ENCODE results near the gene CDC5L. TPM values are rescaled to one million over a fixed set of nuclear protein-coding genes. Genes with fewer than 3 reads are reported as not detected.
A peak's percentile ranks its signal among the peaks of the same experiment; 100 is the strongest.

Gene CDC5L
- total and polyA plus RNA-seq, 2 of the 13 experiments (the other 11 are each of a cell fraction or from before 2014, with no cell fraction given): 11.0 to 34.2 TPM

GRCh38 chr6:44470115-44470464, 82.6 kb downstream of the CDC5L start (continued):
- TF ChIP-seq E2F2 (CRISPR knock-in tag; IDR thresholded peaks at IDR 0.05; ENCODE audit: borderline replicate concordance) (no peak), ZBTB38 (CRISPR knock-in tag; IDR thresholded peaks at IDR 0.05) (0 out of 2 replicates have a peak, but pooled peaks have one; percentile 7), ZNF468 (CRISPR knock-in tag; IDR thresholded peaks at IDR 0.05) (0 out of 2 replicates have a peak, but pooled peaks have one; percentile 37), PCBP2 (optimal IDR thresholded peaks at IDR 0.05; ENCODE audit: low read depth, low read length, poor library complexity, severe bottlenecking) (no peak)

- no peak overlapping the region for H3K27ac ChIP-seq (ENCODE audit: extremely low read length, insufficient read depth, low read length)
- no peaks in the 10 kb centered on the region for H3K9me3 ChIP-seq (ENCODE audit: low read length)
- 33% methylated on average over 2 of the region's 2 CpGs for WGBS (ENCODE audit: low lambda C conversion rate)
- no peak overlapping the region for H2AFZ ChIP-seq (ENCODE audit: low read length)
- H3K36me3 ChIP-seq (replicated peaks in 1 of 2; ENCODE audit: control insufficient read depth in 1 of 2, insufficient read depth in 2 of 2, low read length in 2 of 2): no peaks in the 10 kb centered on the region
- BruUV-seq (replicated peaks): no TSS peak
- ChIA-PET CTCF (ENCODE audit: low intra/inter-chr PET ratio, low total read pairs) (no interaction called here), POLR2A (no interaction called here)
- H3K9ac ChIP-seq (ENCODE audit: insufficient read depth, low read depth, low read length): no peak overlapping the region
- DNase-seq (ENCODE audit: low spot score): no peak
- intact Hi-C loops (cut with micrococcal nuclease; ENCODE audit: unreplicated experiment) (no loop called here), in situ Hi-C loops (cut with HindIII; ENCODE audit: extremely low pct_ligation_motif_present, low pct_unique_long_range_greater_than_20kb) (loop anchor here (10.0 kb wide), 2 partner anchors 174 to 1244 kb away; no protein-coding TSS in a partner anchor)
- no peak for ATAC-seq
- TF ChIP-seq RFX5 (IDR thresholded peaks at IDR 0.05; ENCODE audit: low read depth, low read length) (no peak), GATAD2A (CRISPR knock-in tag; IDR thresholded peaks at IDR 0.05) (no peak), ZNF615 (CRISPR knock-in tag; IDR thresholded peaks at IDR 0.05; ENCODE audit: borderline replicate concordance) (no peak), ZNF136 (CRISPR knock-in tag; IDR thresholded peaks at IDR 0.05; ENCODE audit: low read depth) (no peak), ZNF672 (CRISPR knock-in tag; IDR thresholded peaks at IDR 0.05) (no peak), USF2 (IDR thresholded peaks at IDR 0.05; ENCODE audit: low read depth, low read length) (no peak), USF2 (CRISPR knock-in tag; IDR thresholded peaks at IDR 0.05; ENCODE audit: borderline replicate concordance) (no peak), FOXO4 (CRISPR knock-in tag; conservative IDR thresholded peaks at IDR 0.05) (no peak), TARDBP (CRISPR knock-in tag; IDR thresholded peaks at IDR 0.05) (no peak), FOXC1 (CRISPR knock-in tag; IDR thresholded peaks at IDR 0.05; ENCODE audit: borderline replicate concordance) (no peak)
- TF ChIP-seq, protein P1, sequence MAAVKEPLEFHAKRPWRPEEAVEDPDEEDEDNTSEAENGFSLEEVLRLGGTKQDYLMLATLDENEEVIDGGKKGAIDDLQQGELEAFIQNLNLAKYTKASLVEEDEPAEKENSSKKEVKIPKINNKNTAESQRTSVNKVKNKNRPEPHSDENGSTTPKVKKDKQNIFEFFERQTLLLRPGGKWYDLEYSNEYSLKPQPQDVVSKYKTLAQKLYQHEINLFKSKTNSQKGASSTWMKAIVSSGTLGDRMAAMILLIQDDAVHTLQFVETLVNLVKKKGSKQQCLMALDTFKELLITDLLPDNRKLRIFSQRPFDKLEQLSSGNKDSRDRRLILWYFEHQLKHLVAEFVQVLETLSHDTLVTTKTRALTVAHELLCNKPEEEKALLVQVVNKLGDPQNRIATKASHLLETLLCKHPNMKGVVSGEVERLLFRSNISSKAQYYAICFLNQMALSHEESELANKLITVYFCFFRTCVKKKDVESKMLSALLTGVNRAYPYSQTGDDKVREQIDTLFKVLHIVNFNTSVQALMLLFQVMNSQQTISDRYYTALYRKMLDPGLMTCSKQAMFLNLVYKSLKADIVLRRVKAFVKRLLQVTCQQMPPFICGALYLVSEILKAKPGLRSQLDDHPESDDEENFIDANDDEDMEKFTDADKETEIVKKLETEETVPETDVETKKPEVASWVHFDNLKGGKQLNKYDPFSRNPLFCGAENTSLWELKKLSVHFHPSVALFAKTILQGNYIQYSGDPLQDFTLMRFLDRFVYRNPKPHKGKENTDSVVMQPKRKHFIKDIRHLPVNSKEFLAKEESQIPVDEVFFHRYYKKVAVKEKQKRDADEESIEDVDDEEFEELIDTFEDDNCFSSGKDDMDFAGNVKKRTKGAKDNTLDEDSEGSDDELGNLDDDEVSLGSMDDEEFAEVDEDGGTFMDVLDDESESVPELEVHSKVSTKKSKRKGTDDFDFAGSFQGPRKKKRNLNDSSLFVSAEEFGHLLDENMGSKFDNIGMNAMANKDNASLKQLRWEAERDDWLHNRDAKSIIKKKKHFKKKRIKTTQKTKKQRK (IDR thresholded peaks at IDR 0.05; ENCODE audit: low read length): no peak
- H3K4me2 ChIP-seq (ENCODE audit: low read depth, low read length): no peak overlapping the region
- H3K4me3 ChIP-seq (replicated peaks in 1 of 3; ENCODE audit: insufficient read depth in 1 of 3, low read depth in 2 of 3, low read length in 3 of 3): no peak overlapping the region
- FAIRE-seq: no peak
- no peaks in the 10 kb centered on the region for H3K79me2 ChIP-seq (ENCODE audit: insufficient read depth, low read length)
- no peaks in the 10 kb centered on the region for H4K20me1 ChIP-seq (ENCODE audit: insufficient read depth, low read length)
- H3K27me3 ChIP-seq (ENCODE audit: control insufficient read depth in 1 of 2, insufficient read depth in 2 of 2, low read length in 2 of 2): peaks cover 5 to 44% of the 10 kb centered on the region in 2 experiments; a peak in 4 of 5 replicates
- 0 out of 2 replicates have a peak, but pooled peaks cover under 1% of the 10 kb centered on the region for H3K4me1 ChIP-seq (ENCODE audit: insufficient read depth, low read length)
Observed at GRCh38 chr6:44470746-44471145, 83.2 kb downstream of the CDC5L start.
